ENCODE results near the gene RALGAPA2.
"Not testable (repeated sequence)": the region's sequence is repeated elsewhere in the genome, so short reads cannot be mapped to it uniquely, and the experiment has no call there.

The RALGAPA2 gene

DNA sequence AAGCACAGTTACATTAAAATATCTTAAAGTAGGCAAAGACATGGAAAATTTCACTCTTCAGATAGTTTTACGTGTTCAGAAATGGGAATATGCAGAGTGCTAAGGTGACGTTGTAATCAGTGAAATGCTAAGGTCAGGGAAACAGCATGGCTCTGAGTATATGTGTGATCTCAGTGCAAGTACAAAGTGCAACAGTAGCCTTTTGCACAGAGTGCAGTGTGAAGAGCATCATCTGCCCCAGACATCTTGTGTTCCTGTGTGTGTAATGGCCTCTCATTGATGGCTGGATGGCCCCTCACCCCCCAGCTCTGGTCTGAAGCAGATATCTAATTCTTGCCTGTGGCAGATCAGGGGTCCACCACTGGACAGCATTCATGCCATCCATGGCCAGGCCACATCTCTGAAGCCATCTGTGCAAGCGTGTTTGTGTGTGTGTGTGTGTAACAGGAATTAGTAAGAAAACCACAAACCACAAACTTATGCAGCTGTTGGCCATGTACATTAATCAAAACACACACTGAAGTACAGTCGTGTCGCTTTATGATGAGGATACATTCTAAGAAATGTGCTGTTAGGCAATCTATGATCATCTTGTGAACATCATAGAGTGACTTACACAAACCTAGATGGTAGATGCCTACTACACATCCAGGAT, 165.1 kb downstream of the RALGAPA2 start:
- H3K9me3 ChIP-seq (ENCODE audit: control insufficient read depth, insufficient read depth, low read length) = no peaks in the 10 kb centered on the region
- DNase-seq (ENCODE audit: low read depth, low spot score) = no peak
- no peaks in the 10 kb centered on the region for H3K27me3 ChIP-seq (ENCODE audit: control insufficient read depth, insufficient read depth, low read length)
- H3K36me3 ChIP-seq (ENCODE audit: control insufficient read depth, insufficient read depth, low read length) = no peaks in the 10 kb centered on the region
- H3K4me3 ChIP-seq (ENCODE audit: low read length) = no peak overlapping the region
- H3K4me1 ChIP-seq (ENCODE audit: control insufficient read depth, insufficient read depth, low read length) = no peaks in the 10 kb centered on the region
- H3K27ac ChIP-seq (ENCODE audit: low read length) = no peak overlapping the region
- WGBS (ENCODE audit: insufficient coverage, insufficient read length) = no CpG with 5 or more reads among the region's 5 CpGs

DNA sequence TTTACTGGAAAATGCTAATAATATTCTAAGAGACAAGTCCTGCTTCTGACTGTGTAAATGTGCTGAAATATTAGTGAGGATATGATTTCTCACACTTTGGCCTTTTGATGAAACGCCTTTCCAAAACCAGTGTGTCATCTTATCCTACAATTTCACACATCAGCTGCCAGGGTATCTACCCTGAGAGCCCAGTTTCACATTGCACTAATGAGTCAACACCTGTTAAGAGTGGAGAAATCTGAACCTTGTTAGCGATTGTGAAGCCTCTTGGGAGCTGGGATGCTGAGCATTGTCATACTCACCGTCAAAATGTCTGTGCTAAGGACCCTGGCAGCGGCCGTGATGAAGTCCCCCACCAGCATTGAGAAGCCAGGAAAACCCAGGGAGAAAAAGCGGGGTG, 166.0 kb downstream of the RALGAPA2 start:
- DNase-seq (ENCODE audit: low read depth, low spot score) = no peak
- H3K36me3 ChIP-seq (ENCODE audit: control insufficient read depth, insufficient read depth, low read length) = no peaks in the 10 kb centered on the region
- H3K27ac ChIP-seq (ENCODE audit: low read length) = no peak overlapping the region
- no peaks in the 10 kb centered on the region for H3K9me3 ChIP-seq (ENCODE audit: control insufficient read depth, insufficient read depth, low read length)
- no peaks in the 10 kb centered on the region for H3K27me3 ChIP-seq (ENCODE audit: control insufficient read depth, insufficient read depth, low read length)
- no CpG with 5 or more reads among the region's 6 CpGs for WGBS (ENCODE audit: insufficient coverage, insufficient read length)
- no peaks in the 10 kb centered on the region for H3K4me1 ChIP-seq (ENCODE audit: control insufficient read depth, insufficient read depth, low read length)
- H3K4me3 ChIP-seq (ENCODE audit: low read length) = no peak overlapping the region

DNA sequence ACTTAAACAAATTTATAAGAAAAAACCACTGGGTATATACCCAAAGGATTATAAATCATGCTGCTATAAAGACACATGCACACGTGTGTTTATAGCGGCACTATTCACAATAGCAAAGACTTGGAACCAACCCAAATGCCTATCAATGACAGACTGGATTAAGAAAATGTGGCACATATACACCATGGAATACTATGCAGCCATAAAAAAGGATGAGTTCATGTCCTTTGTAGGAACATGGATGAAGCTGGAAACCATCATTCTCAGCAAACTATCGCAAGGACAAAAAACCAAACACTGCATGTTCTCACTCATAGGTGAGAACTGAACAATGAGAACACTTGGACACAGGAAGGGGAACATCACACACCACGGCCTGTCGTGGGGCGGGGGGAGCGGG, 169.1 kb downstream of the RALGAPA2 start:
- H3K27ac ChIP-seq (ENCODE audit: low read length); H3K9me3 ChIP-seq (ENCODE audit: control insufficient read depth, insufficient read depth, low read length); H3K4me3 ChIP-seq (ENCODE audit: low read length); DNase-seq (ENCODE audit: low read depth, low spot score); H3K36me3 ChIP-seq (ENCODE audit: control insufficient read depth, insufficient read depth, low read length); H3K4me1 ChIP-seq (ENCODE audit: control insufficient read depth, insufficient read depth, low read length); H3K27me3 ChIP-seq (ENCODE audit: control insufficient read depth, insufficient read depth, low read length): not testable (repeated sequence)
- WGBS (ENCODE audit: insufficient coverage, insufficient read length) = no CpG with 5 or more reads among the region's 7 CpGs

DNA sequence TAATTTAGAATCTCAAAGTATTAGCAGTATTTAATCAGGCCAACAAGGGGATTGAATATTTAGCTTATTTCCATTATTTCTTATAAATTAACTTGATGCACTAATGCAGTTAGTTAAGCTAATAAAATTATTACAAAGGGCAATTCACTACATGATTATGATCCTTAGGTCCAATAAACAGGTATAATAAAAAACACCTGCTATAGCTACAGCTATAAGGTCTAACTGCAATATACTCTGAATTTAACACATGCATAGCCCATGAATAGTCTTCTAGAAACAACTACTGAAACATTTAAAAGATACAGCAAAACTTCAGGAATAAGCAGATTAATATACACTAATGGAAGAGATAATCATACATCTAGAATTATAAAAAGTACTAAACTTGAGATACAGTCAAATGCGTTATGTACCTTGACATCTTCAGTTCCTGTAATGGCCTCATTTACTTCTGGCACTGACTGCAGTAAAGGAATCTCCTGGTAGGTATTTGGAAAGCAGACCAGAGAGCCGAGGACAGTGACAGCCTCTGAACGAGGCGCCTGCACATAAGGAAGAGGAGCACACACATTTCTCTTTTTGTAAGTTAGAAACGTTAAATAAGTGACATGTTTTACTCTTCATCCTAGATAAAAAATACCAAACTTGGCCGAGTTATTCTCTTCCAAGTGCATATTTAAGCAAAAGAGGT, 176.1 kb downstream of the RALGAPA2 start:
- Histone ChIP-seq H3K27ac (ENCODE audit: low read length) (no peak overlapping the region), H3K4me3 (ENCODE audit: low read length) (no peak overlapping the region)
- no CpG with 5 or more reads among the region's 6 CpGs for WGBS (ENCODE audit: insufficient coverage, insufficient read length)

DNA sequence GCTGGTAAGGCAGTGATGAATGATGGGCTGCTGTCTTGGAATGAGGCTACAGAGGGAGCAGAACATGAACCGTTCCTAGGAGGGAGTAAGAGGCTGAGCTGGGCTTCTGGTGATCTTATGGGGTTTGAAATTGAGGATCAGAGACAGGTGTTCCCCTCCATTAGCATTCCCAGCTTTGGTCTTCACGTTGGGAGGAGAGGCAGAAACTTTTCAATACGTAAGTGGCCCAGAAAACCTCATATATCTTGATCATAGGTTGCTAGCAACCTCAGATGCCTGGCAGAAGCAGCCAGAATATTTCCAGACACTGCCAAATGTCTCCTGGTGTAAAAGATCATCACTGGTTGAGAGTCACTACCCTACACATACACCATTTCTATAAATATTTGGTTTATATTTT, 177.4 kb downstream of the RALGAPA2 start:
- Histone ChIP-seq H3K4me3 (ENCODE audit: low read length) (no peak overlapping the region), H3K9me3 (ENCODE audit: control insufficient read depth, insufficient read depth, low read length) (no peaks in the 10 kb centered on the region), H3K36me3 (ENCODE audit: control insufficient read depth, insufficient read depth, low read length) (no peaks in the 10 kb centered on the region), H3K27ac (ENCODE audit: low read length) (no peak overlapping the region), H3K4me1 (ENCODE audit: control insufficient read depth, insufficient read depth, low read length) (peaks cover 3% of the 10 kb centered on the region; the same call in 1 of the 2 replicates), H3K27me3 (ENCODE audit: control insufficient read depth, insufficient read depth, low read length) (no peaks in the 10 kb centered on the region)
- DNase-seq (ENCODE audit: low read depth, low spot score) = no peak
- no CpG with 5 or more reads among the region's 3 CpGs for WGBS (ENCODE audit: insufficient coverage, insufficient read length)

More for the DNA sequence above, 176.1 kb downstream of the RALGAPA2 start:
- Histone ChIP-seq H3K4me1 (ENCODE audit: control insufficient read depth, insufficient read depth, low read length) (0 out of 2 replicates have a peak, but pooled peaks cover 1% of the 10 kb centered on the region), H3K27me3 (ENCODE audit: control insufficient read depth, insufficient read depth, low read length) (no peaks in the 10 kb centered on the region), H3K9me3 (ENCODE audit: control insufficient read depth, insufficient read depth, low read length) (no peaks in the 10 kb centered on the region), H3K36me3 (ENCODE audit: control insufficient read depth, insufficient read depth, low read length) (no peaks in the 10 kb centered on the region)
- DNase-seq (ENCODE audit: low read depth, low spot score) = no peak

DNA sequence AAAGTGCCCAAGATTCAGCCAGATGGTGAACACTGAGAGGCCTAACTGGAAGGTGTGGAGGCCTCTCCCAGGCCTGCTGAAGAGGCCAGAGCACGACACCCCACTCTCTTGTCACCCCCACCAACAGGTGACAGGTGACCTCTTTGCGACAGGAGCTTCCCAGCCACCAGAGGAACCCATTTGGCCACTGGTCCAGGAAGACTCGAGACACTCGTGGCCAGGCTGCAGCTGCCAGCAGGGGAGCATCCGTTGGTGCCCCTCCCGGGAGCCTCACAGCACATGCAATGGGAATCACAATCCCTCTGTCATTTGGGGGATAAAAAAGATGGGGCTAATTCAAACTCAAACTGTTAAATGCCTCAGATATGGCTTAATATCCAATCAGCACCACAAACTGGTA, 181.2 kb downstream of the RALGAPA2 start:
- Histone ChIP-seq H3K27ac (ENCODE audit: low read length) (no peak overlapping the region), H3K36me3 (ENCODE audit: control insufficient read depth, insufficient read depth, low read length) (no peaks in the 10 kb centered on the region), H3K4me3 (ENCODE audit: low read length) (no peak overlapping the region), H3K4me1 (ENCODE audit: control insufficient read depth, insufficient read depth, low read length) (peaks cover 2% of the 10 kb centered on the region; the same call in 1 of the 2 replicates), H3K9me3 (ENCODE audit: control insufficient read depth, insufficient read depth, low read length) (no peaks in the 10 kb centered on the region), H3K27me3 (ENCODE audit: control insufficient read depth, insufficient read depth, low read length) (no peaks in the 10 kb centered on the region)
- WGBS (ENCODE audit: insufficient coverage, insufficient read length) = no CpG with 5 or more reads among the region's 6 CpGs
- DNase-seq (ENCODE audit: low read depth, low spot score) = no peak

DNA sequence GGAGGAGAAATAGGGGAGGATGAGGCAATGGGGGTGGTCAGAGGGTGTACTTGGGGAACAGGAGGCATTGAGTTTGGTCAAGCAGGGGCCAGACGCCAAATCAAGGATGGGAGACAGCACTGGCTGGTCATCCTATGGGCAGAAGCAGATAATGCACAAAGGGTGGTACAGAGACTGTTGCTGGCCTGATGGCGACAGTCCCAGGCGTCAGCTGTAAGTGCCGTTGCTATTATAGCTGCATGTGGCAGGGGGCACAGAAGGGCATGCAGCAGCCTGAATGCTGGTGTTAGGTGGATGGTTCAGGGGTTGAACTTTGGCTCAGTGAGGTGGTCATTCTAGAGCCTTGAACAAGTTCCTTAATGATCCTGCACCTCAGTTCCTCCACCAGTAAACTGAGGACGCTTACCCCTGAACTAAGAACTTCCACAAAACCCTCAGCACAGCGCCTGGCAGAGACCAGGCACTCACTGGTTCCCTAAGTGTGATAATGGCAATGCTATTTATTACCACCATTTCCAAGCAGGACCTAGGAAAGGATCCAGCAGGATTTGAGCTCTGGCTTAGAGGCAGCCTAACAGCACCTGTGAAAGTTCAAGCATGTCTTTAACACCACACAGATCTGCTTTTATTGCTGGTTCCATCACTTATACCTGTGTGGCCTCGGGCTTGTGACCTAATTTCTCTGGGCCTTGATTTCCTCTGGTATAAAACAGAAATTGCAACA, 181.9 kb downstream of the RALGAPA2 start:
- Histone ChIP-seq H3K27me3 (ENCODE audit: control insufficient read depth, insufficient read depth, low read length) (no peaks in the 10 kb centered on the region), H3K9me3 (ENCODE audit: control insufficient read depth, insufficient read depth, low read length) (no peaks in the 10 kb centered on the region), H3K4me1 (ENCODE audit: control insufficient read depth, insufficient read depth, low read length) (peaks cover 2% of the 10 kb centered on the region; the same call in 1 of the 2 replicates), H3K4me3 (ENCODE audit: low read length) (no peak overlapping the region), H3K27ac (ENCODE audit: low read length) (no peak overlapping the region), H3K36me3 (ENCODE audit: control insufficient read depth, insufficient read depth, low read length) (no peaks in the 10 kb centered on the region)
- DNase-seq (ENCODE audit: low read depth, low spot score) = no peak
- WGBS (ENCODE audit: insufficient coverage, insufficient read length) = no CpG with 5 or more reads among the region's 7 CpGs

DNA sequence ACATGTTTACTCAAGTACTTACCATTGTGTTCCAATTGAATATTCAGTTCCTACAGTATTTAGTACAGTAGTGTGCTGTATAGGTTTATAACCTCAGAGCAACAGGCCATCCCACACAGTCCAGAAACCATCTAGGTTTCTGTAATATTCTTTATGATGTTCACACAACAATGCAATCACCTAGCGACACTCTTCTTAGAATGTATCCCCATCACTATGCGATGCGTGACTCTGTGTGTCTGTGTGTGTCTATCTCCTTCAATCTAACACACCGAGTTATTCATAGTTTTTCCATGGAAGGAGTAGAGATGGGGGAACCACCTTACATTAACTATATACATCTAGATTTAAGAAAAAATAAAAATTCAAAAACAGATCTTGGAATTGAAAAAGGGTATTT, 182.8 kb downstream of the RALGAPA2 start:
- no peak overlapping the region for H3K4me3 ChIP-seq (ENCODE audit: low read length)
- no CpG with 5 or more reads among the region's 4 CpGs for WGBS (ENCODE audit: insufficient coverage, insufficient read length)

DNA sequence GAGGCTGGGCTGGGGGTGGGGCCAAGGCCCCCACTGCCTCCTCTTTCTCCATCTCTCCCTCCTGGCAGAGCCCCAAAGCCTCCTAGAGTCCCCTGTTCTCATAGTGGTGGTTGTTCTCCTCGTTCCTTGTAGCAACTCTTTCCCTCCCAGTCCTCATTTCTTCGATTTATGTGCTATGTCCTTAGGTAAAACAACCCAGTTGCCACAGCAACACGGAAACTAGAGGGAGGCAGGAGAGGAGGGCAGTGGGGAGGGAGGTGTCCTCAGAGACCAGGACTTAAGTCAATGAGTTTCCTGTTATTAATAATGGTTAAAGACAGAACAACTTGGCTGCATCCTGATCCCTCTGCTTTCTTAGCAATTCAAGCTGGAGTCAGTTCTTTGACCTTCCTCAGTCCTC, 183.6 kb downstream of the RALGAPA2 start:
- Histone ChIP-seq H3K27ac (ENCODE audit: low read length) (no peak overlapping the region), H3K4me1 (ENCODE audit: control insufficient read depth, insufficient read depth, low read length) (peaks cover 2% of the 10 kb centered on the region; the same call in 1 of the 2 replicates), H3K27me3 (ENCODE audit: control insufficient read depth, insufficient read depth, low read length) (no peaks in the 10 kb centered on the region), H3K36me3 (ENCODE audit: control insufficient read depth, insufficient read depth, low read length) (no peaks in the 10 kb centered on the region), H3K9me3 (ENCODE audit: control insufficient read depth, insufficient read depth, low read length) (no peaks in the 10 kb centered on the region), H3K4me3 (ENCODE audit: low read length) (no peak overlapping the region)
- DNase-seq (ENCODE audit: low read depth, low spot score) = no peak
- no CpG with 5 or more reads among the region's 3 CpGs for WGBS (ENCODE audit: insufficient coverage, insufficient read length)

More for the DNA sequence above, 182.8 kb downstream of the RALGAPA2 start:
- Histone ChIP-seq H3K27ac (ENCODE audit: low read length) (no peak overlapping the region), H3K36me3 (ENCODE audit: control insufficient read depth, insufficient read depth, low read length) (no peaks in the 10 kb centered on the region), H3K9me3 (ENCODE audit: control insufficient read depth, insufficient read depth, low read length) (no peaks in the 10 kb centered on the region), H3K27me3 (ENCODE audit: control insufficient read depth, insufficient read depth, low read length) (no peaks in the 10 kb centered on the region), H3K4me1 (ENCODE audit: control insufficient read depth, insufficient read depth, low read length) (peaks cover 2% of the 10 kb centered on the region; the same call in 1 of the 2 replicates)
- no peak for DNase-seq (ENCODE audit: low read depth, low spot score)

DNA sequence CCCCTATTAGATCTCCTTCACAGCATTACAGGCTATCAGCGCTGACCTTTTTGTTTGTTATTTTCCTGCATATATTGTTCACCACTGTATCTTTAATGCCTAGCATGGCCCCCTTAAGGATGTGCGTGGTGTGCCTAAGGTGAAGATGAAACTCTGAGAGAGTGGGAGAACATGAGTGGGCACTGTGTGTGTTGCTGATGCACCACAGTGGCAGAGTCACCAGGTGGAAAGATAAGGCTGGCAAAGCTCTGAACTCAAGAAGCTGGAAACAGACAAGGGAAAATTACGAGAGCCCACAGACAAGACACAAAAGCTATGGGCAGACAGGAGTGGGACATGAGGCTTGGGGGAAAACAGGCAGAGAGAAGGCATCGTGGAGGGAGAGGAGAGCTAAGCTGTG, 184.8 kb downstream of the RALGAPA2 start:
- Histone ChIP-seq H3K27ac (ENCODE audit: low read length) (no peak overlapping the region), H3K4me3 (ENCODE audit: low read length) (no peak overlapping the region), H3K27me3 (ENCODE audit: control insufficient read depth, insufficient read depth, low read length) (no peaks in the 10 kb centered on the region), H3K4me1 (ENCODE audit: control insufficient read depth, insufficient read depth, low read length) (peaks cover 2% of the 10 kb centered on the region; the same call in 1 of the 2 replicates), H3K9me3 (ENCODE audit: control insufficient read depth, insufficient read depth, low read length) (no peaks in the 10 kb centered on the region), H3K36me3 (ENCODE audit: control insufficient read depth, insufficient read depth, low read length) (no peaks in the 10 kb centered on the region)
- no peak for DNase-seq (ENCODE audit: low read depth, low spot score)
- no CpG with 5 or more reads among the region's 4 CpGs for WGBS (ENCODE audit: insufficient coverage, insufficient read length)
